ENCODE results near the gene MAST2.

- TF ChIP-seq CTCF (conservative IDR thresholded peaks at IDR 0.05; ENCODE audit: low read depth, low read length) (no peak), EZH2 (IDR thresholded peaks at IDR 0.05; ENCODE audit: borderline replicate concordance, low read depth, low read length, poor library complexity, severe bottlenecking) (no peak)
Measured at GRCh38 chr1:45769261-45769932, 34.0 kb upstream of the MAST2 start.

Data from A673 (cell line).